Peyer's patch (tissue), 4 donors: ENCODE measurements around the gene EYA4.

ENCODE experiments used
- POLR2A ChIP-seq, 2 donors: fragments of 450-650 bp; IDR thresholded peaks; one replicate each; pipeline ENCODE4 v1.5.1; 2017; ENCODE audit warnings: antibody characterized with exemption in 2 of 2, mild to moderate bottlenecking in 2 of 2, moderate library complexity in 2 of 2
- TF ChIP-seq, protein P1 (sequence below), 6 experiments: fragments of 450-650 bp in 4 of 6; fragments of 200-600 bp in 2 of 6; sonication (generic) in 1 of 6; IDR thresholded peaks; one replicate each; pipeline ENCODE4 v1.5.1; 2017 to 2019; ENCODE audit warnings: antibody characterized with exemption in 6 of 6, mild to moderate bottlenecking in 3 of 6, moderate library complexity in 1 of 6

DNA sequence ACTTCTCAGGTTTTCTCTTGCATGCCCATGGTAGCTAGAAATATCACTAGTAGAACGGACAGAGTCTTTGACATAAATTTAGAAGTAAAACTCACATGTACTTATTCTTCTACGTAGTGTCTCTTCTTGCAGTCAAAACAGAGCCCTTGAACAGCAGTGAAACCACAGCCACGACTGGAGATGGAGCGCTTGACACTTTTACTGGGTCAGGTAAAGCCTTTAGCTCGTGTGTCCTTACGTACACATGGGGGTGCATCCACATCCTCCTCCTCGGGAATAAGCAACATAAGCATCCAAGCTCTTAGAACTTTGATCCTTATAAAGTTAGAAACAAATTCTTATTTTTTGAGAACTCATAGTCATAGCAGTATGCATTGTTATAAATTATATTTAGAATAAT lies 215.3 kb downstream of the EYA4 start:
- TF ChIP-seq, protein P1, sequence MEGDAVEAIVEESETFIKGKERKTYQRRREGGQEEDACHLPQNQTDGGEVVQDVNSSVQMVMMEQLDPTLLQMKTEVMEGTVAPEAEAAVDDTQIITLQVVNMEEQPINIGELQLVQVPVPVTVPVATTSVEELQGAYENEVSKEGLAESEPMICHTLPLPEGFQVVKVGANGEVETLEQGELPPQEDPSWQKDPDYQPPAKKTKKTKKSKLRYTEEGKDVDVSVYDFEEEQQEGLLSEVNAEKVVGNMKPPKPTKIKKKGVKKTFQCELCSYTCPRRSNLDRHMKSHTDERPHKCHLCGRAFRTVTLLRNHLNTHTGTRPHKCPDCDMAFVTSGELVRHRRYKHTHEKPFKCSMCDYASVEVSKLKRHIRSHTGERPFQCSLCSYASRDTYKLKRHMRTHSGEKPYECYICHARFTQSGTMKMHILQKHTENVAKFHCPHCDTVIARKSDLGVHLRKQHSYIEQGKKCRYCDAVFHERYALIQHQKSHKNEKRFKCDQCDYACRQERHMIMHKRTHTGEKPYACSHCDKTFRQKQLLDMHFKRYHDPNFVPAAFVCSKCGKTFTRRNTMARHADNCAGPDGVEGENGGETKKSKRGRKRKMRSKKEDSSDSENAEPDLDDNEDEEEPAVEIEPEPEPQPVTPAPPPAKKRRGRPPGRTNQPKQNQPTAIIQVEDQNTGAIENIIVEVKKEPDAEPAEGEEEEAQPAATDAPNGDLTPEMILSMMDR (IDR thresholded peaks at IDR 0.05): no peak
- TF ChIP-seq POLR2A (IDR thresholded peaks at IDR 0.05): no peak
